ENCODE measurements around the gene DNAJA4. TPM values are rescaled to one million over a fixed set of nuclear protein-coding genes. Genes with fewer than 3 reads are reported as not detected.

The DNAJA4 gene
- total RNA-seq, 1 donor from 2014 or later = 26.5 TPM

GRCh38 chr15:78229431-78230406 is 34.6 kb upstream of the DNAJA4 start:
- Histone ChIP-seq H3K4me1 (no peaks in the 10 kb centered on the region), H3K4me3 (no peak overlapping the region), H3K9me3 (no peaks in the 10 kb centered on the region), H3K27ac (no peak overlapping the region), H3K27me3 (no peaks in the 10 kb centered on the region), H3K36me3 (no peaks in the 10 kb centered on the region)
- no peak for TF ChIP-seq POLR2AphosphoS5 (IDR thresholded peaks at IDR 0.05; ENCODE audit: insufficient read depth in 1 of 2, low read depth in 1 of 2)
- no peak for TF ChIP-seq CTCF (IDR thresholded peaks at IDR 0.05)
- no peak for TF ChIP-seq POLR2A (IDR thresholded peaks at IDR 0.05)
- no peak for DNase-seq (ENCODE audit: extremely low spot score in 2 of 2)
- intact Hi-C loops (cut with DNase I) = no loop called here

GRCh38 chr15:78232951-78233350 is 31.4 kb upstream of the DNAJA4 start:
- no peak for DNase-seq (ENCODE audit: extremely low spot score in 2 of 2)
- no peaks in the 10 kb centered on the region for H3K4me1 ChIP-seq
- no peaks in the 10 kb centered on the region for H3K9me3 ChIP-seq
- no peak overlapping the region for H3K4me3 ChIP-seq
- intact Hi-C loops (cut with DNase I) = no loop called here
- no peaks in the 10 kb centered on the region for H3K27me3 ChIP-seq
- no peaks in the 10 kb centered on the region for H3K36me3 ChIP-seq
- H3K27ac ChIP-seq = no peak overlapping the region
- TF ChIP-seq POLR2AphosphoS5 (IDR thresholded peaks at IDR 0.05; ENCODE audit: insufficient read depth in 1 of 2, low read depth in 1 of 2) = no peak
- no peak for TF ChIP-seq CTCF (IDR thresholded peaks at IDR 0.05)
- TF ChIP-seq POLR2A (IDR thresholded peaks at IDR 0.05) = no peak

- TF ChIP-seq POLR2A (IDR thresholded peaks at IDR 0.05) = no peak
- TF ChIP-seq CTCF (IDR thresholded peaks at IDR 0.05) = no peak
- no peak for TF ChIP-seq POLR2AphosphoS5 (IDR thresholded peaks at IDR 0.05; ENCODE audit: insufficient read depth in 1 of 2, low read depth in 1 of 2)
- no peaks in the 10 kb centered on the region for H3K9me3 ChIP-seq
- no peaks in the 10 kb centered on the region for H3K27me3 ChIP-seq
- intact Hi-C loops (cut with DNase I) = no loop called here
- H3K36me3 ChIP-seq = no peaks in the 10 kb centered on the region
- H3K4me3 ChIP-seq = no peak overlapping the region
- no peaks in the 10 kb centered on the region for H3K4me1 ChIP-seq
- no peak overlapping the region for H3K27ac ChIP-seq
- no peak for DNase-seq (ENCODE audit: extremely low spot score in 2 of 2)
These were observed 30.9 kb upstream of the DNAJA4 start for GRCh38 chr15:78233496-78233895.

GRCh38 chr15:78234515-78235040 is 29.8 kb upstream of the DNAJA4 start, which contains the start of gene ACSBG1:
TSS of gene ACSBG1 (minus strand) at chr15:78234565. CDS start at chr15:78234501, 64 bp downstream.
- no peak for DNase-seq (ENCODE audit: extremely low spot score in 2 of 2)
- no peak for TF ChIP-seq POLR2AphosphoS5 (IDR thresholded peaks at IDR 0.05; ENCODE audit: insufficient read depth in 1 of 2, low read depth in 1 of 2)
- TF ChIP-seq CTCF (IDR thresholded peaks at IDR 0.05) = no peak
- TF ChIP-seq POLR2A (IDR thresholded peaks at IDR 0.05) = no peak
- intact Hi-C loops (cut with DNase I) = no loop called here

GRCh38 chr15:78236491-78236890 is 27.9 kb upstream of the DNAJA4 start:
- H3K9me3 ChIP-seq = no peaks in the 10 kb centered on the region
- DNase-seq (ENCODE audit: extremely low spot score in 2 of 2) = no peak
- H3K4me3 ChIP-seq = no peak overlapping the region
- intact Hi-C loops (cut with DNase I) = no loop called here
- H3K4me1 ChIP-seq = no peaks in the 10 kb centered on the region
- no peaks in the 10 kb centered on the region for H3K27me3 ChIP-seq
- no peaks in the 10 kb centered on the region for H3K36me3 ChIP-seq
- no peak overlapping the region for H3K27ac ChIP-seq
- TF ChIP-seq POLR2AphosphoS5 (IDR thresholded peaks at IDR 0.05; ENCODE audit: insufficient read depth in 1 of 2, low read depth in 1 of 2) = no peak
- no peak for TF ChIP-seq POLR2A (IDR thresholded peaks at IDR 0.05)
- no peak for TF ChIP-seq CTCF (IDR thresholded peaks at IDR 0.05)

More at GRCh38 chr15:78234515-78235040, 29.8 kb upstream of the DNAJA4 start, which contains the start of gene ACSBG1:
- H3K4me3 ChIP-seq = no peak within 1 kb of the TSS
- no peaks in the 10 kb centered on the region for H3K27me3 ChIP-seq
- no peaks in the 10 kb centered on the region for H3K9me3 ChIP-seq
- no peaks in the 10 kb centered on the region for H3K4me1 ChIP-seq
- H3K36me3 ChIP-seq = no peaks in the 10 kb centered on the region
- no peak within 1 kb of the TSS for H3K27ac ChIP-seq

Data from vagina (tissue), 2 donors.